ENCODE results near the gene TP63. TPM values are rescaled to one million over a fixed set of nuclear protein-coding genes. Genes with fewer than 3 reads are reported as not detected.

Gene TP63
- total and polyA plus RNA-seq, 2 donors (not counting 3 experiments of a cell fraction or from before 2014, with no cell fraction given): not detected

- H3K4me1 ChIP-seq (ENCODE audit: control insufficient read depth, extremely low read depth, insufficient read depth, low read length): no peaks in the 10 kb centered on the region
- DNase-seq (ENCODE audit: low read depth, low spot score): no peak
- H3K9ac ChIP-seq (replicated peaks; ENCODE audit: extremely low read depth, insufficient read depth, low read length): no peak overlapping the region
- BruUV-seq (replicated peaks): no TSS peak
- intact Hi-C loops (cut with micrococcal nuclease): no loop called here
- no peaks in the 10 kb centered on the region for H3K9me3 ChIP-seq (replicated peaks; ENCODE audit: control insufficient read depth, insufficient read depth, low read length)
- no peak overlapping the region for H3K4me2 ChIP-seq (ENCODE audit: insufficient read depth, low read length)
- no peaks in the 10 kb centered on the region for H4K20me1 ChIP-seq (replicated peaks; ENCODE audit: control insufficient read depth, extremely low read depth, insufficient read depth, low read length)
- H2AFZ ChIP-seq (ENCODE audit: low read depth, low read length): no peak overlapping the region
- H3K36me3 ChIP-seq (ENCODE audit: control insufficient read depth in 2 of 2, extremely low read depth in 1 of 2, insufficient read depth in 2 of 2, low read length in 2 of 2): no peaks in the 10 kb centered on the region
- dilution Hi-C loops (cut with MboI; ENCODE audit: extremely low pct_ligation_motif_present, low sequenced_read_pairs): no loop called here
- POLR2A ChIA-PET: no interaction called here
- no peaks in the 10 kb centered on the region for H3K27me3 ChIP-seq (ENCODE audit: control insufficient read depth in 2 of 2, insufficient read depth in 2 of 2, low read length in 2 of 2)
- H3K4me3 ChIP-seq (replicated peaks in 1 of 3; ENCODE audit: insufficient read depth in 1 of 3, low read depth in 1 of 3, low read length in 3 of 3): no peak overlapping the region
- FAIRE-seq: no peak
- no peaks in the 10 kb centered on the region for H3K79me2 ChIP-seq (ENCODE audit: control insufficient read depth, insufficient read depth, low read length)
- TF ChIP-seq, protein P1, sequence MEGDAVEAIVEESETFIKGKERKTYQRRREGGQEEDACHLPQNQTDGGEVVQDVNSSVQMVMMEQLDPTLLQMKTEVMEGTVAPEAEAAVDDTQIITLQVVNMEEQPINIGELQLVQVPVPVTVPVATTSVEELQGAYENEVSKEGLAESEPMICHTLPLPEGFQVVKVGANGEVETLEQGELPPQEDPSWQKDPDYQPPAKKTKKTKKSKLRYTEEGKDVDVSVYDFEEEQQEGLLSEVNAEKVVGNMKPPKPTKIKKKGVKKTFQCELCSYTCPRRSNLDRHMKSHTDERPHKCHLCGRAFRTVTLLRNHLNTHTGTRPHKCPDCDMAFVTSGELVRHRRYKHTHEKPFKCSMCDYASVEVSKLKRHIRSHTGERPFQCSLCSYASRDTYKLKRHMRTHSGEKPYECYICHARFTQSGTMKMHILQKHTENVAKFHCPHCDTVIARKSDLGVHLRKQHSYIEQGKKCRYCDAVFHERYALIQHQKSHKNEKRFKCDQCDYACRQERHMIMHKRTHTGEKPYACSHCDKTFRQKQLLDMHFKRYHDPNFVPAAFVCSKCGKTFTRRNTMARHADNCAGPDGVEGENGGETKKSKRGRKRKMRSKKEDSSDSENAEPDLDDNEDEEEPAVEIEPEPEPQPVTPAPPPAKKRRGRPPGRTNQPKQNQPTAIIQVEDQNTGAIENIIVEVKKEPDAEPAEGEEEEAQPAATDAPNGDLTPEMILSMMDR (IDR thresholded peaks at IDR 0.05; ENCODE audit: extremely low read depth in 1 of 2, insufficient read depth in 1 of 2, low read depth in 1 of 2, low read length in 2 of 2): no peak
- TF ChIP-seq POLR2A (IDR thresholded peaks at IDR 0.05; ENCODE audit: low read depth, low read length): no peak
- TF ChIP-seq MAX (IDR thresholded peaks at IDR 0.05; ENCODE audit: insufficient read depth, insufficient read length): no peak
- TF ChIP-seq POLR2AphosphoS5 (IDR thresholded peaks at IDR 0.05; ENCODE audit: insufficient read depth, low read depth, low read length): no peak
- no peak for TF ChIP-seq FOS (IDR thresholded peaks at IDR 0.05; ENCODE audit: borderline replicate concordance, insufficient read depth, low read length)
- no peak for TF ChIP-seq GATA2 (IDR thresholded peaks at IDR 0.05; ENCODE audit: insufficient read depth, insufficient read length, low read depth, low read length)
- TF ChIP-seq EZH2 (IDR thresholded peaks at IDR 0.05; ENCODE audit: borderline replicate concordance, low read depth, low read length, severe bottlenecking): no peak
- no peak for TF ChIP-seq MYC (IDR thresholded peaks at IDR 0.05; ENCODE audit: low read depth, low read length)
- H3K27ac ChIP-seq (ENCODE audit: insufficient read depth, low read depth, low read length): no peak overlapping the region
- no peaks in the 10 kb centered on the region for H3K9me1 ChIP-seq (replicated peaks; ENCODE audit: control insufficient read depth, extremely low read depth, insufficient read depth, low read length)
- CTCF ChIA-PET: no interaction called here
Measured at GRCh38 chr3:189822726-189823125, 191.5 kb downstream of the TP63 start.

Measured in endothelial cell of umbilical vein (primary cell).